ENCODE measurements around the gene ELAC1. TPM values are rescaled to one million over a fixed set of nuclear protein-coding genes. Genes with fewer than 3 reads are reported as not detected.

The ELAC1 gene
- total and polyA plus RNA-seq, 2 of the 8 experiments (the other 6 are each of a cell fraction or from before 2014, with no cell fraction given) = 2.3 to 3.4 TPM

- TF ChIP-seq CHD7 (IDR thresholded peaks at IDR 0.05; ENCODE audit: insufficient replicate concordance, low read length) = no peak
- no peak for TF ChIP-seq HDAC2 (IDR thresholded peaks at IDR 0.05; ENCODE audit: borderline replicate concordance in 1 of 2, low read depth in 2 of 2, low read length in 2 of 2)
- TF ChIP-seq TAF7 (optimal IDR thresholded peaks at IDR 0.05; ENCODE audit: borderline replicate concordance, low read depth, low read length) = no peak
- TF ChIP-seq SP2 (IDR thresholded peaks at IDR 0.05; ENCODE audit: low read length) = no peak
- TF ChIP-seq SIX5 (IDR thresholded peaks at IDR 0.05; ENCODE audit: low read depth, low read length) = no peak
- TF ChIP-seq TAF1 (IDR thresholded peaks at IDR 0.05; ENCODE audit: low read depth, low read length) = no peak
- TF ChIP-seq E2F6 (IDR thresholded peaks at IDR 0.05) = no peak
- TF ChIP-seq SIN3A (conservative IDR thresholded peaks at IDR 0.05 in 1 of 2, IDR thresholded peaks at IDR 0.05 in 1 of 2; ENCODE audit: low read depth in 1 of 2, low read length in 2 of 2) = no peak
- no peak for TF ChIP-seq SRF (IDR thresholded peaks at IDR 0.05; ENCODE audit: low read depth, low read length)
Observed at GRCh38 chr18:51012441-51012840, 44.6 kb downstream of the ELAC1 start (continued).

Measured in H1 (cell line).